ENCODE measurements around the gene FRMD6. TPM values are rescaled to one million over a fixed set of nuclear protein-coding genes. Genes with fewer than 3 reads are reported as not detected.

Gene FRMD6
- total and polyA plus RNA-seq, 8 donors = 5.9 to 35.2 (median 9.7) TPM

DNA sequence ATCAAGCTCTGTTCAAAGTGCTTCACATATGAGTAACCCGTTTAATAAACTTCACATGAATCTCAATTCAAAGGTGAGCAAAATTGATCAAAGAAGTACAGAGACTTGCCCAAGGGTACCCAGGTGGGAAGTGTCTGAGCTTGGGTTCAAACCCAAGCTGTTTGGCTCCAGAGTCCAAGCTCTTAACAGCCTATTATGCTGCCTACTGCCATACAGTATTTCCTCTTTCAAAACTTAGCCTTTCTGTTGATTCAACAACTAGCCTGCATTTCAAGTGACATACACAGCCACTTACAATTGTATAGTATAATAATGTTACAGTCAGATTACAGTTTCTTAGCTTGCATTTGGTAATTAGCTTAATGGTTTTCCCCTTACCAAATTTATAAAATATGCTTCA is 29.7 kb downstream of the FRMD6 start:
- H3K4me1 ChIP-seq = peaks cover 0 to 46% (median 4%) of the 10 kb centered on the region in 4 donors
- no peak for DNase-seq
- 30 to 52% (median 38%) methylated on average over 1 of the region's 1 CpG for WGBS, 5 donors
- intact Hi-C loops (cut with DNase I; ENCODE audit: low total_unique reads) = no loop called here
- H3K9me3 ChIP-seq = no peaks in the 10 kb centered on the region
- no peak overlapping the region for H3K4me3 ChIP-seq
- no peaks in the 10 kb centered on the region for H3K27me3 ChIP-seq
- no peak for TF ChIP-seq POLR2A (IDR thresholded peaks at IDR 0.05)
- TF ChIP-seq POLR2AphosphoS5 (IDR thresholded peaks at IDR 0.05) = no peak
- TF ChIP-seq, protein P1, sequence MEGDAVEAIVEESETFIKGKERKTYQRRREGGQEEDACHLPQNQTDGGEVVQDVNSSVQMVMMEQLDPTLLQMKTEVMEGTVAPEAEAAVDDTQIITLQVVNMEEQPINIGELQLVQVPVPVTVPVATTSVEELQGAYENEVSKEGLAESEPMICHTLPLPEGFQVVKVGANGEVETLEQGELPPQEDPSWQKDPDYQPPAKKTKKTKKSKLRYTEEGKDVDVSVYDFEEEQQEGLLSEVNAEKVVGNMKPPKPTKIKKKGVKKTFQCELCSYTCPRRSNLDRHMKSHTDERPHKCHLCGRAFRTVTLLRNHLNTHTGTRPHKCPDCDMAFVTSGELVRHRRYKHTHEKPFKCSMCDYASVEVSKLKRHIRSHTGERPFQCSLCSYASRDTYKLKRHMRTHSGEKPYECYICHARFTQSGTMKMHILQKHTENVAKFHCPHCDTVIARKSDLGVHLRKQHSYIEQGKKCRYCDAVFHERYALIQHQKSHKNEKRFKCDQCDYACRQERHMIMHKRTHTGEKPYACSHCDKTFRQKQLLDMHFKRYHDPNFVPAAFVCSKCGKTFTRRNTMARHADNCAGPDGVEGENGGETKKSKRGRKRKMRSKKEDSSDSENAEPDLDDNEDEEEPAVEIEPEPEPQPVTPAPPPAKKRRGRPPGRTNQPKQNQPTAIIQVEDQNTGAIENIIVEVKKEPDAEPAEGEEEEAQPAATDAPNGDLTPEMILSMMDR (IDR thresholded peaks at IDR 0.05) = no peak
- no peak for TF ChIP-seq EP300 (IDR thresholded peaks at IDR 0.05)
- H3K36me3 ChIP-seq = no peaks in the 10 kb centered on the region
- H3K27ac ChIP-seq = no peak overlapping the region

DNA sequence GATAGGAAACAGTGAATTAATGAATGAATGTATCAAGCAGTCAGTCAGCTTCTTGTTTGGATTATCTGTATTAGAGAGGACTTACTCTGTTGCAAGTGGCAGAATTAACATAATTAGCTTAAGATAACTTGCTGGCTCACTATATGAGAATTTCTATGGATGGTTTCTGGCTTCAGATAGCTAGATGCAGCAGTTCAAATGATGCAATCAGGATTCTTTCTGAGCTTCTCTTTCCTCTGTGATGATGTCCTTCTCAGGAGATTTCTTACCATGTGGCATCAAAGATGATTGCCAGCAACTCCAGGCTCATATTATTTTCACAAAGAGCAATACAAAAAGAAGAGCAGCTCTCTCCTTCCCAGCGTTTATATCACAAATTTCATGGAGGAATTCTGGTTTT is 30.7 kb downstream of the FRMD6 start:
- Histone ChIP-seq H3K27ac (no peak overlapping the region), H3K4me3 (no peak overlapping the region), H3K36me3 (no peaks in the 10 kb centered on the region), H3K9me3 (no peaks in the 10 kb centered on the region), H3K27me3 (no peaks in the 10 kb centered on the region), H3K4me1 (peaks cover 0 to 47% (median 4%) of the 10 kb centered on the region in 4 donors)
- DNase-seq = no peak
- WGBS, 5 donors = 85 to 96% (median 94%) methylated on average over 1 of the region's 1 CpG
- intact Hi-C loops (cut with DNase I; ENCODE audit: low total_unique reads) = no loop called here
- no peak for TF ChIP-seq POLR2AphosphoS5 (IDR thresholded peaks at IDR 0.05)

DNA sequence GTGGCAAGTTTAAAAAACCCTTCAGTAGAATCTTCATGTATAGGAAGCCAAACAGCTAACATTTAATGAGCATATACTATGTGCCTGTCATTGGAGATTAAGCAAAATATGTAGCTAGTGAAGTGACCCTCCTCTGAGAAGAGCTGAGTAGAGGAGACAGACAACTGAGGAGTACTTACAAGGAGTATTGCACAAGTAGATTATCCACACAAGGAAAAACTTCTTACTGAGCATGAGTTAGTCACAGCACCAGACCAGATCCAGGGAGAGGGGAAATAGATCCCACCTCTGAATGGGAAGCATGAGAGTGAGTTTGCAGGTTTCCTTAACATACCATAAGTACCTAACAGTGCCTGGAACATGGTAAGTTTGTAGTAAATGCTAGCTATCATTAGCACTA is 33.0 kb downstream of the FRMD6 start:
- intact Hi-C loops (cut with DNase I; ENCODE audit: low total_unique reads) = no loop called here
- Histone ChIP-seq H3K27me3 (no peaks in the 10 kb centered on the region), H3K36me3 (peaks cover 0 to under 1% (median 0%) of the 10 kb centered on the region in 4 donors), H3K27ac (no peak overlapping the region), H3K4me3 (no peak overlapping the region), H3K9me3 (no peaks in the 10 kb centered on the region), H3K4me1 (peaks cover 0 to 31% (median 0%) of the 10 kb centered on the region in 4 donors)
- DNase-seq = no peak
- TF ChIP-seq EP300 (IDR thresholded peaks at IDR 0.05) (no peak), POLR2A (IDR thresholded peaks at IDR 0.05) (no peak), POLR2AphosphoS5 (IDR thresholded peaks at IDR 0.05) (no peak)
- TF ChIP-seq, protein P1 (IDR thresholded peaks at IDR 0.05) = no peak

DNA sequence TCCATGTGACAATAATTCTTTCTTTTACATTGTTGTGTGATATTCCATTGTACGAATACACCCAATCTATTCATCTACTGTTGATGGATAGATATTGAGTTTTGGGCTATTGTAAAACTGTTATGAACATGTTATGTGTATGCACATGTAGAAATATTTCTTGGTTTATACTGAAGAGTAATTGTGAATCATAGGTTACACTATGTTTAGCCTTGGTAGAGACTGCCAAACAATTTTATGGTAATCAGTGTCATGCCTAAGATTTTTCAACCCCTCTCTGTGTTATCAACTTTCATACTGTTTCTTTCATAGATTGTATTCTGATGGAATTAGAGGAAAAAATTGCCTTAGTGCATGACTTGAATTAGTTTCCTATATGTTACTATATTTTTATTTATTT is 39.5 kb downstream of the FRMD6 start:
- no peak for DNase-seq
- peaks cover 0 to 6% (median 0%) of the 10 kb centered on the region in 4 donors for H3K4me1 ChIP-seq
- H3K27me3 ChIP-seq = no peaks in the 10 kb centered on the region
- no peak overlapping the region for H3K4me3 ChIP-seq
- H3K9me3 ChIP-seq = no peaks in the 10 kb centered on the region
- intact Hi-C loops (cut with DNase I; ENCODE audit: low total_unique reads) = no loop called here
- no peak overlapping the region for H3K27ac ChIP-seq
- TF ChIP-seq, protein P1 (IDR thresholded peaks at IDR 0.05) = no peak
- no peak for TF ChIP-seq EP300 (IDR thresholded peaks at IDR 0.05)
- TF ChIP-seq POLR2A (IDR thresholded peaks at IDR 0.05) = no peak
- TF ChIP-seq POLR2AphosphoS5 (IDR thresholded peaks at IDR 0.05) = no peak
- peaks cover 0 to 9% (median 3%) of the 10 kb centered on the region in 4 donors for H3K36me3 ChIP-seq
- 95 to 100% (median 100%) methylated on average over 1 of the region's 1 CpG for WGBS, 5 donors

DNA sequence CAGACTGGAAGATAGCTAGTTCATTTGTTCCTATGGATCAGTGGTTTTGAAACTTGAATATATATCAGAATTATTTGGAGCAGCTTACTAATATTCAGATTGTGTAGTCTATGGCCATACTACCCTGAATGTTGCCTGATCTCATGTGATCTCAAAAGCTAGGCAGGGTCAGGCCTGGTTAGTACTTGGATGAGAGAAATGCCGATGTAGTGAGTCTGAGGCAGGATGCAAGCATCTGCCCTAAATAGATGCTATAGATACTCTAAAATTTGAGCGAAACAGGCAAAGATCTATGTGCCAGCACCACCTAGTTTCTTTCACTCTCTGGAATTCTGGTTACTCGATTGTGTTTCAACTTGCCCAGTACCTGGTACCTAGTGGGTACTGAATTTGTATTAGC is 40.9 kb downstream of the FRMD6 start:
- no peak for TF ChIP-seq POLR2AphosphoS5 (IDR thresholded peaks at IDR 0.05)
- no peak for TF ChIP-seq POLR2A (IDR thresholded peaks at IDR 0.05)
- TF ChIP-seq, protein P1 (IDR thresholded peaks at IDR 0.05) = no peak
- TF ChIP-seq EP300 (IDR thresholded peaks at IDR 0.05) = no peak
- no peak overlapping the region for H3K27ac ChIP-seq
- no peak overlapping the region for H3K4me3 ChIP-seq
- no peaks in the 10 kb centered on the region for H3K9me3 ChIP-seq
- intact Hi-C loops (cut with DNase I; ENCODE audit: low total_unique reads) = no loop called here
- 89 to 98% (median 94%) methylated on average over 3 of the region's 3 CpGs for WGBS, 5 donors
- no peaks in the 10 kb centered on the region for H3K27me3 ChIP-seq
- no peak for DNase-seq
- H3K4me1 ChIP-seq = no peaks in the 10 kb centered on the region
- H3K36me3 ChIP-seq = peaks cover 0 to 9% (median 3%) of the 10 kb centered on the region in 4 donors
